Colon (tissue), 2 donors: ENCODE results near the gene ATM.
"Not testable (repeated sequence)": the region's sequence is repeated elsewhere in the genome, so short reads cannot be mapped to it uniquely, and the experiment has no call there.

ENCODE experiments used
- FAIRE-seq: peaks from 2 replicates; lab custom pipeline; 2012; peaks lifted over from hg19 to GRCh38; lab: Jason Lieb, UNC
- donor health status: control.
- donor health status: control.

ATM gene

GRCh38 chr11:108373505-108373904 lies 150.6 kb downstream of the ATM start:
- FAIRE-seq = not testable (repeated sequence)

- FAIRE-seq = no peak
These were observed 165.7 kb downstream of the ATM start for GRCh38 chr11:108388576-108388975.

GRCh38 chr11:108392353-108392752 lies 169.5 kb downstream of the ATM start:
- no peak for FAIRE-seq

- no peak for FAIRE-seq
These were observed 170.2 kb downstream of the ATM start for GRCh38 chr11:108393046-108393445.

GRCh38 chr11:108394744-108395284 lies 171.9 kb downstream of the ATM start:
- no peak for FAIRE-seq

GRCh38 chr11:108396672-108397071 lies 173.8 kb downstream of the ATM start:
- not testable (repeated sequence) for FAIRE-seq

- no peak for FAIRE-seq
These were observed 175.6 kb downstream of the ATM start for GRCh38 chr11:108398439-108398838.

- FAIRE-seq = no peak
These were observed 179.4 kb downstream of the ATM start for GRCh38 chr11:108402241-108402640.

- FAIRE-seq = no peak
These were observed 180.2 kb downstream of the ATM start for GRCh38 chr11:108403052-108403451.

GRCh38 chr11:108405706-108406105 lies 182.8 kb downstream of the ATM start:
- FAIRE-seq = no peak

- no peak for FAIRE-seq
These were observed 192.1 kb downstream of the ATM start for GRCh38 chr11:108414958-108415357.

GRCh38 chr11:108417551-108417950 lies 194.7 kb downstream of the ATM start:
- FAIRE-seq = not testable (repeated sequence)
